Esophagus squamous epithelium (tissue), 5 donors: Measurements from ENCODE around the gene C12orf56. TPM values are rescaled to one million over a fixed set of nuclear protein-coding genes. Genes with fewer than 3 reads are reported as not detected.
"Not testable (repeated sequence)": the region's sequence is repeated elsewhere in the genome, so short reads cannot be mapped to it uniquely, and the experiment has no call there.

Experiments
- DNase-seq: peaks from one replicate; lab custom pipeline; 2025; lab: John Stamatoyannopoulos, UW
- H3K27ac ChIP-seq, 4 donors: fragments of 200-600 bp; sonication (generic); one replicate each; pipeline ENCODE4 v1.5.1; 2016 to 2019; ENCODE audit warnings: mild to moderate bottlenecking in 1 of 4
- H3K27me3 ChIP-seq, 4 donors: fragments of 200-600 bp; sonication (generic); 1 replicate in 3 of 4; 2 replicates in 1 of 4; pipeline versions ENCODE4 v1.5.1 to v1.6.0; 2017 to 2021; ENCODE audit warnings: antibody characterized with exemption in 1 of 4
- H3K36me3 ChIP-seq, 3 donors: fragments of 200-600 bp; sonication (generic); one replicate each; pipeline ENCODE4 v1.5.1; 2016 to 2019
- H3K4me1 ChIP-seq, 3 donors: fragments of 200-600 bp; sonication (generic); one replicate each; pipeline ENCODE4 v1.5.1; 2017 to 2019
- H3K4me3 ChIP-seq, 4 donors: fragments of 200-600 bp; sonication (generic); 1 replicate in 3 of 4; 2 replicates in 1 of 4; pipeline ENCODE4 v1.5.1; 2016 to 2019; ENCODE audit warnings: mild to moderate bottlenecking in 2 of 4, moderate library complexity in 1 of 4
- H3K9me3 ChIP-seq, 3 donors: fragments of 200-600 bp; sonication (generic); one replicate each; pipeline ENCODE4 v1.5.1; 2016 to 2019
- POLR2A ChIP-seq, 4 donors: fragments of 450-650 bp; IDR thresholded peaks; one replicate each; pipeline ENCODE4 v1.6.1; 2017; ENCODE audit warnings: antibody characterized with exemption in 4 of 4, mild to moderate bottlenecking in 4 of 4, moderate library complexity in 3 of 4
- WGBS, 2 donors: methylation state at CpG; one replicate each; pipeline ENCODE4 v1.1.5; 2018; 5-methylcytosine and 5-hydroxymethylcytosine counted together
- intact Hi-C: fragments of 100-400 bp; cut with DNase I; formaldehyde crosslinking; loops from one replicate; pipeline ENCODE4 v1.15.0; 2022
- total RNA-seq, 4 donors: library from RNA; depleted of rRNA; stranded (reverse); fragments of >200 nt; gene quantifications; one replicate each; pipeline ENCODE4 v1.1.0, GENCODE V29; 2016
- TF ChIP-seq, protein P1 (sequence below), 6 experiments: fragments of 450-650 bp in 4 of 6; fragments of 200-600 bp in 2 of 6; sonication (generic) in 2 of 6; IDR thresholded peaks; one replicate each; pipeline ENCODE4 v1.5.1; 2016 to 2019; ENCODE audit warnings: antibody characterized with exemption in 6 of 6, mild to moderate bottlenecking in 4 of 6, moderate library complexity in 4 of 6
- donor health status: DM: yes; HTN: yes; CAD: no.

Gene C12orf56
- total RNA-seq, 4 donors from 2014 or later, result 1.00 to 6.8 (median 3.0) TPM

- no peak overlapping the region for H3K27ac ChIP-seq
- H3K36me3 ChIP-seq, result no peaks in the 10 kb centered on the region
- H3K4me1 ChIP-seq, result no peaks in the 10 kb centered on the region
- H3K4me3 ChIP-seq, result no peak overlapping the region
- no peak for TF ChIP-seq POLR2A (IDR thresholded peaks at IDR 0.05)
- TF ChIP-seq, protein P1, sequence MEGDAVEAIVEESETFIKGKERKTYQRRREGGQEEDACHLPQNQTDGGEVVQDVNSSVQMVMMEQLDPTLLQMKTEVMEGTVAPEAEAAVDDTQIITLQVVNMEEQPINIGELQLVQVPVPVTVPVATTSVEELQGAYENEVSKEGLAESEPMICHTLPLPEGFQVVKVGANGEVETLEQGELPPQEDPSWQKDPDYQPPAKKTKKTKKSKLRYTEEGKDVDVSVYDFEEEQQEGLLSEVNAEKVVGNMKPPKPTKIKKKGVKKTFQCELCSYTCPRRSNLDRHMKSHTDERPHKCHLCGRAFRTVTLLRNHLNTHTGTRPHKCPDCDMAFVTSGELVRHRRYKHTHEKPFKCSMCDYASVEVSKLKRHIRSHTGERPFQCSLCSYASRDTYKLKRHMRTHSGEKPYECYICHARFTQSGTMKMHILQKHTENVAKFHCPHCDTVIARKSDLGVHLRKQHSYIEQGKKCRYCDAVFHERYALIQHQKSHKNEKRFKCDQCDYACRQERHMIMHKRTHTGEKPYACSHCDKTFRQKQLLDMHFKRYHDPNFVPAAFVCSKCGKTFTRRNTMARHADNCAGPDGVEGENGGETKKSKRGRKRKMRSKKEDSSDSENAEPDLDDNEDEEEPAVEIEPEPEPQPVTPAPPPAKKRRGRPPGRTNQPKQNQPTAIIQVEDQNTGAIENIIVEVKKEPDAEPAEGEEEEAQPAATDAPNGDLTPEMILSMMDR (IDR thresholded peaks at IDR 0.05), result no peak
- 46 to 79% methylated on average over 4 of the region's 4 CpGs for WGBS, 2 donors
- no peaks in the 10 kb centered on the region for H3K27me3 ChIP-seq
- intact Hi-C loops, result no loop called here
- no peak for DNase-seq
- H3K9me3 ChIP-seq, result no peaks in the 10 kb centered on the region
Observed at GRCh38 chr12:64323006-64323405, 67.6 kb downstream of the C12orf56 start.

DNA sequence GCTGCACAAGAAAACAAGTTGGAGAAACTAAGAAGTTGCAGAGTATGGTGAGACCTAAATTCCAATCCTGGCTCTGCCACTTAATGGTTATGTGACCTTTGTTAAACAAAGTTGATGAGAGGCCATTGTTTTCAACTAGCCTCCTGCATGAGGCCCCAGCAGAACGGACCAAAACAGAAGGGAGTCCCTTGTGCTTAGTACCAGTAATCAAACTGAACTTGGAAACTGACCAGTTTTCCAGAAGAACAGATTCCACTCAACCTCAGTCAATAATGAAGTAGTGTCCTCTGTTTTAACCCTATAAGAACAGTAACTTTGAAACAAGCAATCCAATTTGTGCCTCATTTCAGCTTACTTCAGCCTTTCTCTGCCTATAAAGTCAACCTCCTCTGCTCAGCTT, 69.9 kb downstream of the C12orf56 start:
- no peak overlapping the region for H3K4me3 ChIP-seq
- H3K27ac ChIP-seq, result no peak overlapping the region
- no peaks in the 10 kb centered on the region for H3K36me3 ChIP-seq
- DNase-seq, result no peak
- WGBS, 2 donors, result 25 to 46% methylated on average over 1 of the region's 1 CpG
- no peaks in the 10 kb centered on the region for H3K4me1 ChIP-seq
- TF ChIP-seq POLR2A (IDR thresholded peaks at IDR 0.05), result no peak
- TF ChIP-seq, protein P1 (IDR thresholded peaks at IDR 0.05), result no peak
- intact Hi-C loops, result no loop called here
- H3K9me3 ChIP-seq, result no peaks in the 10 kb centered on the region
- no peaks in the 10 kb centered on the region for H3K27me3 ChIP-seq

DNA sequence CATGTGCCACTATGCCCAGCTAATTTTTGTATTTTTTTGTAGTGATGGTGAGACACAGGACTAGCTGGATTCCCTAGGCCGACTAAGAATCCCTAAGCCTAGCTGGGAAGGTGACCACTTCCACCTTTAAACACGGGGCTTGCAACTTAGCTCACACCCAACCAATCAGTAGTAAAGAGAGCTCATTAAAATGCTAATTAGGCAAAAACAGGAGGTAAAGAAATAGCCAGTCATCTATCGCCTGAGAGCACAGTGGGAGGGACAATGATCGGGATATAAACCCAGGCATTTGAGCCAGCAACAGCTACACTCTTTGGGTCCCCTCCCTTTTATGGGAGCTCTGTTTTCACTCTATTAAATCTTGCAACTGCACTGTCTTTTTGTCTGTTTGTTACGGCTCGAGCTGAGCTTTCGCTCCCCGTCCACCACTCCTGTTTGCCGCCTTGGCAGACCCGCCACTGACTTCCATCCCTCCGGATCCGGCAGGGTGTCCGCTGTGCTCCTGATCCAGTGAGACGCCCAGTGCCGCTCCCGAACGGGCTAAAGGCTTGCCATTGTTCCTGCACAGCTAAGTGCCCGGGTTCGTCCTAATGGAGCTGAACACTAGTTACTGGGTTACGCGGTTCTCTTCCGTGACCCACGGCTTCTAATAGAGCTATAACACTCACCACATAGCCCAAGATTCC, 70.9 kb downstream of the C12orf56 start:
- H3K27me3 ChIP-seq, H3K4me3 ChIP-seq, H3K4me1 ChIP-seq, H3K9me3 ChIP-seq, DNase-seq, intact Hi-C loops, H3K36me3 ChIP-seq, H3K27ac ChIP-seq: not testable (repeated sequence)
- 83 to 93% methylated on average over 22 to 23 of the region's 23 CpGs for WGBS, 2 donors

- intact Hi-C loops, result no loop called here
- H3K9me3 ChIP-seq, result no peaks in the 10 kb centered on the region
- TF ChIP-seq, protein P1 (IDR thresholded peaks at IDR 0.05), result no peak
- no peak for TF ChIP-seq POLR2A (IDR thresholded peaks at IDR 0.05)
- no peaks in the 10 kb centered on the region for H3K27me3 ChIP-seq
- 18 to 32% methylated on average over 1 to 3 of the region's 3 CpGs for WGBS, 2 donors
- no peak for DNase-seq
- no peak overlapping the region for H3K4me3 ChIP-seq
- no peak overlapping the region for H3K27ac ChIP-seq
- no peaks in the 10 kb centered on the region for H3K36me3 ChIP-seq
- H3K4me1 ChIP-seq, result no peaks in the 10 kb centered on the region
Observed at GRCh38 chr12:64318605-64319004, 72.0 kb downstream of the C12orf56 start.

GRCh38 chr12:64311877-64312276, 78.7 kb downstream of the C12orf56 start:
- H3K36me3 ChIP-seq, result no peaks in the 10 kb centered on the region
- H3K27ac ChIP-seq, result no peak overlapping the region
- intact Hi-C loops, result no loop called here
- no peaks in the 10 kb centered on the region for H3K4me1 ChIP-seq
- DNase-seq, result no peak
- H3K9me3 ChIP-seq, result no peaks in the 10 kb centered on the region
- TF ChIP-seq, protein P1 (IDR thresholded peaks at IDR 0.05), result no peak
- no peak for TF ChIP-seq POLR2A (IDR thresholded peaks at IDR 0.05)
- H3K27me3 ChIP-seq, result no peaks in the 10 kb centered on the region
- H3K4me3 ChIP-seq, result no peak overlapping the region
- WGBS, 2 donors, result 78 to 83% methylated on average over 4 of the region's 4 CpGs
